GM18868 (cell line): ENCODE measurements around the gene GNAQ.

Experiments
- ATAC-seq: cut with Tn5 transposase; IDR thresholded peaks from one replicate; pipeline ENCODE4 v1.9.1; 2021; ENCODE audit warnings: mild to moderate bottlenecking, moderate library complexity; ENCODE audit not compliant: unreplicated experiment

Gene GNAQ

GRCh38 chr9:78031893-78032729 lies 500 bp upstream of the GNAQ start:
- ATAC-seq, result peak; percentile 34

- no peak for ATAC-seq
Observed at GRCh38 chr9:78030553-78031443, 813 bp downstream of the GNAQ start.

- no peak for ATAC-seq
Observed at GRCh38 chr9:78030296-78030552, 1.4 kb downstream of the GNAQ start.

GRCh38 chr9:78029551-78030295 lies 1.9 kb downstream of the GNAQ start:
- ATAC-seq, result no peak

DNA sequence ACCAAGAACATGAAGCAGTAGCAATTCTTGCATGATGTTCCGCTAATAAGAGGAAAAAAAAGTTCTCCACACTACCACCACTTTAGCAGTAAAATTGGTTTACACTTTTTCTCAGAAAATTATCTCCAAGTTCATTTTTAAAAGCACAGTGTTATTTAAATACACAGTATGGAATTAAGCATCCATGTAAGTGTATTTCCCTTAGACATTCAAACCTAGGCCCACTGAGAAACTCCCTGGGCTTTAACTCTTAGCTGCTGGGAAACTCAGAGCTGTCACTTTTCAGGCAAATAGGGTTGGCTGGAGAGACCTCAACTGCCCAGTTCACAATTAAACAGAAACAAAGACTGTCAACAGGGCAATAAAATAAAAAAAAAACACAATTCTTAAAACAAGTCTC lies 2.7 kb downstream of the GNAQ start:
- ATAC-seq, result no peak

DNA sequence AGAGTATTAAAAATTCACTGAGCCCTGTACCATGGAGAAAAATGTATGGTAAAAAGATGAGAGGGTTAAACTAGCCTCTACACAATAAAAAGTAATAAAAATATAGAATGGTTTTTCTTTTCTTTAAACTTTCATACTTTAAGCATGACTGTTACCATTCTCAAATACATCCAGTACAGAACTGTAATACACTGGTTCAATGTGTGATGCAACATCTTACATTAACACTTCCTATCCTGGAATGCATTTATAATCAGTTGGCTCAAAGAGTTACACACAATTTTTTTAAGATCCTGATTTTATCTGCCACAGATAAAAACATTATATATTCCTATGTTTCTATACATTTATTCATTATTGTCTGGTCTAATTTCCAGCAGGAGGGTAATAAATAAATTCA lies 4.7 kb downstream of the GNAQ start:
- no peak for ATAC-seq

GRCh38 chr9:78026416-78026815 lies 5.2 kb downstream of the GNAQ start:
- ATAC-seq, result no peak

- ATAC-seq, result no peak
Observed at GRCh38 chr9:78025186-78025585, 6.4 kb downstream of the GNAQ start.

- ATAC-seq, result no peak
Observed at GRCh38 chr9:78023003-78023741, 8.4 kb downstream of the GNAQ start.

DNA sequence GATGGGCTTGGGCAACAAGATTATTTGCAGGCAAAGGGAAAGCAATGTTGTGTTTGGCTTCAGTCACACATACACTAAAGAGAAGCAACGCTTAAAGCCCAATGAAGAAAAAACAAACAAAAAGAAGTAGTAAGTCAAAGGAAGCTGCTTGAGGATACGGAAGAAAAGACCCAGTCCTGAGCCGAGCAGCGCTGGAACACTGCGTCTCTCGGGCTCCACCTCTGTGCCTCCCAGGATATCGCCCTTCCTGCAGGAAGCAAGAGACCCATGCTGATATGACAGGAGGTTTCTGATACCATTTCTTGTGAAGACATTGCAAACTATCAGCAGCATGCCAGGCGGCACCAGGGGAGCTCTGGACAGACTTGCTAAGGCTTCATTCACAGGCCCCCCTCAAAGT lies 9.9 kb downstream of the GNAQ start:
- no peak for ATAC-seq

DNA sequence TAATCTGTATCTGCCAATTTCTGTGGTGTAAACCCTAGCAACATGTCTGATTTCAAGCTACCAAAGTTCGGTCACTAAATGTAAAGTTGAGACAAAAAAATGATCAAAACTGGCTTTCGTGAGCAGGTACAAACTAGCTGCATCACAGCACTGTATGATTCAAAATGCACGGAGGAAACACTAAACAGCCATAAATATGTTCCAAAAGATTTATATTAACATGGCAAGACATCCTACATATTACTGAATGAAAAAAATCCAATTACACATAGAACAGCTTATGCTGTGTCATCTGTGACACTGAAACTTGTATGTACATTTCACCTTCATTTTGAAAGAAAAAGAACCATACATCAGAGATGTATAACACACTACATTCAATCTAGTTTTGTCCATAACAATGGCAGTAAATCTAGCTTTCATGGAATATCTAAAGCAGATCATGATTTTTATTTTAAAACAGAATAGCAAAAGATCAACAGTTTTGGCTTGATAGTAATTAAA lies 14.4 kb downstream of the GNAQ start:
- ATAC-seq, result no peak

DNA sequence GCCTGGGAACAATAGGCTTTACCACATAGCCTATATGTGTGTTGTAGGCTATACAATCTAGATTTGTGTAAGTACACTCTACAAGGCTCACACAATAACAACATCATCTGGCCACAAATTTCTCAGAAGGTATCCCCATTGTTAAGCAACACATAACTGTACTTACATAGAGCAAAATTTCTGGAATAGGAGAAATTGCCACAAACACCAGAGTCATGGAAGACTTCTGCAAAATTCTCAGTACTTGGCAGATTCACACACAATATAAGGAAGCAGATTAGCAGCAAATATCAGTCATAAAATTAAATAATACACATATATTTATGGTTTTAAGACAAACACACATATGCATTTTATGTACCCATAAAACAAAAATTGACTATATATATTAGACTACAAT lies 16.4 kb downstream of the GNAQ start:
- no peak for ATAC-seq

DNA sequence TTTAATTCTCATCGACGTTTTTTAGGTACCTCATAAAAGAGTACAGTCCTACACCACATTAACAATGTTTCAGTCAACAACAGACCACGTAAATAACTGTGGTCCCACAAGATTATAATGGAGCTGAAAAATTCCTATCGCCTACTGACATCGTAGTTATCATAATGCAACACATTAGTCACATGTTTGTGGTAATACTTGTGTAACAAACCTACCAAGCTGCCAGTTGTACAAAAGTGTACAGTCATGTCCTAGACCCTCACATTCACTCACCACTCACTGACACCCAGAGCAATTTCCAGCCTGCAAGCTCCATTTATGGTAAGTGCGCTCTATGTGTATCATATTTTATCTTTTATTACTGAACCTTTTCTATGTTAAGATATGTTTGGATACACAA lies 16.8 kb downstream of the GNAQ start:
- no peak for ATAC-seq

GRCh38 chr9:78013934-78014333 lies 17.7 kb downstream of the GNAQ start:
- no peak for ATAC-seq

- ATAC-seq, result no peak
Observed at GRCh38 chr9:78011049-78011448, 20.6 kb downstream of the GNAQ start.

- ATAC-seq, result no peak
Observed at GRCh38 chr9:78010445-78010844, 21.2 kb downstream of the GNAQ start.

DNA sequence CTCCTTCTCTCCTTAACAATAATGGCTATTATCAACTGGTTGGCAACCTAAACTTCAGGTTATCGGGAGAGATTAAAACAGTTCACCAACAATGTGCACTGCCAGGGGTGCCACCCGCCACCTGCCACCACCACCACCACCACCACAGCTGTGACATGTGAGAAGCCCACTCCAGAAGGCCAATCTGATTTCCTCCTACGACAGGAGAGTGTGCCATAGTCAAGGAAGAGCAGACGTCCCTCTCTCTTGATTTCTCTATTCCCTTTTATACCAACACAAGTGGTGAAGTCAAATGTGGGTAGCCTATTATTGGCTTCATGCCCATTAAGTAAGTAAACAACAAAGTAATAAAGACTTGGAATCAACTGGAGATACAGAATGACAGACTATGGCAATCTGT lies 22.4 kb downstream of the GNAQ start:
- no peak for ATAC-seq

- no peak for ATAC-seq
Observed at GRCh38 chr9:78006734-78007133, 24.9 kb downstream of the GNAQ start.

GRCh38 chr9:78005231-78006002 lies 26.2 kb downstream of the GNAQ start:
- ATAC-seq, result no peak
